ENCODE data around the gene PLEKHH3.

The PLEKHH3 gene

GRCh38 chr17:42677012-42677857 is 441 bp upstream of the PLEKHH3 start:
- TF ChIP-seq GABPA (IDR thresholded peaks at IDR 0.05; ENCODE audit: low read depth) (no peak), SPI1 (IDR thresholded peaks at IDR 0.05; ENCODE audit: borderline replicate concordance, low read depth) (no peak), POLR2AphosphoS5 (IDR thresholded peaks at IDR 0.05; ENCODE audit: low read depth) (no peak), CTCF (IDR thresholded peaks at IDR 0.05; ENCODE audit: insufficient read depth, low read length) (no peak)
- TF ChIP-seq, protein P1, sequence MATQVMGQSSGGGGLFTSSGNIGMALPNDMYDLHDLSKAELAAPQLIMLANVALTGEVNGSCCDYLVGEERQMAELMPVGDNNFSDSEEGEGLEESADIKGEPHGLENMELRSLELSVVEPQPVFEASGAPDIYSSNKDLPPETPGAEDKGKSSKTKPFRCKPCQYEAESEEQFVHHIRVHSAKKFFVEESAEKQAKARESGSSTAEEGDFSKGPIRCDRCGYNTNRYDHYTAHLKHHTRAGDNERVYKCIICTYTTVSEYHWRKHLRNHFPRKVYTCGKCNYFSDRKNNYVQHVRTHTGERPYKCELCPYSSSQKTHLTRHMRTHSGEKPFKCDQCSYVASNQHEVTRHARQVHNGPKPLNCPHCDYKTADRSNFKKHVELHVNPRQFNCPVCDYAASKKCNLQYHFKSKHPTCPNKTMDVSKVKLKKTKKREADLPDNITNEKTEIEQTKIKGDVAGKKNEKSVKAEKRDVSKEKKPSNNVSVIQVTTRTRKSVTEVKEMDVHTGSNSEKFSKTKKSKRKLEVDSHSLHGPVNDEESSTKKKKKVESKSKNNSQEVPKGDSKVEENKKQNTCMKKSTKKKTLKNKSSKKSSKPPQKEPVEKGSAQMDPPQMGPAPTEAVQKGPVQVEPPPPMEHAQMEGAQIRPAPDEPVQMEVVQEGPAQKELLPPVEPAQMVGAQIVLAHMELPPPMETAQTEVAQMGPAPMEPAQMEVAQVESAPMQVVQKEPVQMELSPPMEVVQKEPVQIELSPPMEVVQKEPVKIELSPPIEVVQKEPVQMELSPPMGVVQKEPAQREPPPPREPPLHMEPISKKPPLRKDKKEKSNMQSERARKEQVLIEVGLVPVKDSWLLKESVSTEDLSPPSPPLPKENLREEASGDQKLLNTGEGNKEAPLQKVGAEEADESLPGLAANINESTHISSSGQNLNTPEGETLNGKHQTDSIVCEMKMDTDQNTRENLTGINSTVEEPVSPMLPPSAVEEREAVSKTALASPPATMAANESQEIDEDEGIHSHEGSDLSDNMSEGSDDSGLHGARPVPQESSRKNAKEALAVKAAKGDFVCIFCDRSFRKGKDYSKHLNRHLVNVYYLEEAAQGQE (IDR thresholded peaks at IDR 0.05; ENCODE audit: insufficient replicate concordance, low read depth) = no peak
- peak; percentile 99 to 100 for DNase-seq (ENCODE audit: low read depth in 1 of 2, low spot score in 1 of 2)
- peak overlapping the region; percentile 61 for H3K27ac ChIP-seq (replicated peaks)

DNA sequence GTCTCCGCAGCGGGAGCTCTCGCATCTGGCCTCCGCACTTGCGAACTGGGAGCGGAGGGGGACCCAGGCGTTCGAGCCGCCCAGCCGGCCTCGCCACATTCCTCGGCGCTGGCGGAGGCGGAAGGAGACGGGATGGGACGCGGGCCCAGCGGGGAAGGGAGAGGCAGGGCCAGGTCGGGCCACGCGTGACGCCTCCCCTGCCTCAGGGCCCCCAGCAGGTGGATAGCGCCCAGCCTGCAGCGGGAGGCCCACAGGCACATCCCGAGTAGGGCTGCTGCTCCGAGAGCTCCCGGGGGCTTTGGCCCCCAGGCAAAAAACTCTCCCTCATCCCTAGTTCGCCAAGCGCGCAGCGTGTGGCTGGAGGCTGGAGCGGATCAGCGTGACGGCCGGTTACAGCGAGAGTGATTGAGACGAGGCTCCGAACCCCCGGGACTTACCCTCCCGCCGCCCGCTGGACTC is 800 bp downstream of the PLEKHH3 start:
- no peak for DNase-seq (ENCODE audit: low read depth in 1 of 2, low spot score in 1 of 2)
- no peak overlapping the region for H3K27ac ChIP-seq (replicated peaks)

More at GRCh38 chr17:42677012-42677857, 441 bp upstream of the PLEKHH3 start:
- H3K4me3 ChIP-seq (replicated peaks; ENCODE audit: insufficient read depth, low read length) = peak overlapping the region; percentile 67
- peaks cover 35% of the 10 kb centered on the region for H3K27me3 ChIP-seq (ENCODE audit: insufficient read depth, poor library complexity, severe bottlenecking)

GRCh38 chr17:42675348-42675964 is 1.3 kb downstream of the PLEKHH3 start:
- Histone ChIP-seq H3K27me3 (ENCODE audit: insufficient read depth, poor library complexity, severe bottlenecking) (peaks cover 49% of the 10 kb centered on the region), H3K27ac (replicated peaks) (no peak overlapping the region), H3K4me3 (replicated peaks; ENCODE audit: insufficient read depth, low read length) (peak overlapping the region; percentile 67)
- DNase-seq (ENCODE audit: low read depth in 1 of 2, low spot score in 1 of 2) = no peak
- TF ChIP-seq POLR2AphosphoS5 (IDR thresholded peaks at IDR 0.05; ENCODE audit: low read depth) = no peak
- TF ChIP-seq SPI1 (IDR thresholded peaks at IDR 0.05; ENCODE audit: borderline replicate concordance, low read depth) = no peak
- TF ChIP-seq, protein P1 (IDR thresholded peaks at IDR 0.05; ENCODE audit: insufficient replicate concordance, low read depth) = no peak
- TF ChIP-seq GABPA (IDR thresholded peaks at IDR 0.05; ENCODE audit: low read depth) = no peak
- no peak for TF ChIP-seq CTCF (IDR thresholded peaks at IDR 0.05; ENCODE audit: insufficient read depth, low read length)

More for the DNA sequence above, 800 bp downstream of the PLEKHH3 start:
- H3K4me3 ChIP-seq (replicated peaks; ENCODE audit: insufficient read depth, low read length) = peak overlapping the region; percentile 67
- TF ChIP-seq, protein P1 (IDR thresholded peaks at IDR 0.05; ENCODE audit: insufficient replicate concordance, low read depth) = peak; percentile 74
- TF ChIP-seq GABPA (IDR thresholded peaks at IDR 0.05; ENCODE audit: low read depth) = no peak
- H3K27me3 ChIP-seq (ENCODE audit: insufficient read depth, poor library complexity, severe bottlenecking) = peaks cover 45% of the 10 kb centered on the region

Measured in HL-60 (cell line).